ENCODE measurements around the gene ZNF334.

The ZNF334 gene

GRCh38 chr20:46484954-46485353, 28.4 kb downstream of the ZNF334 start:
- DNase-seq (ENCODE audit: low read depth): no peak

GRCh38 chr20:46483879-46484278, 29.5 kb downstream of the ZNF334 start:
- no peak overlapping the region for H3K4me3 ChIP-seq (ENCODE audit: low read depth, low read length)
- DNase-seq (ENCODE audit: low read depth): no peak
- in situ Hi-C loops (cut with HindIII; ENCODE audit: low sequenced_read_pairs): no loop called here
- TF ChIP-seq CTCF (IDR thresholded peaks at IDR 0.05; ENCODE audit: low read depth, low read length, missing control alignments): no peak

More at GRCh38 chr20:46484954-46485353, 28.4 kb downstream of the ZNF334 start:
- no peak for TF ChIP-seq CTCF (IDR thresholded peaks at IDR 0.05; ENCODE audit: low read depth, low read length, missing control alignments)
- no peak overlapping the region for H3K4me3 ChIP-seq (ENCODE audit: low read depth, low read length)
- in situ Hi-C loops (cut with HindIII; ENCODE audit: low sequenced_read_pairs): no loop called here

DNA sequence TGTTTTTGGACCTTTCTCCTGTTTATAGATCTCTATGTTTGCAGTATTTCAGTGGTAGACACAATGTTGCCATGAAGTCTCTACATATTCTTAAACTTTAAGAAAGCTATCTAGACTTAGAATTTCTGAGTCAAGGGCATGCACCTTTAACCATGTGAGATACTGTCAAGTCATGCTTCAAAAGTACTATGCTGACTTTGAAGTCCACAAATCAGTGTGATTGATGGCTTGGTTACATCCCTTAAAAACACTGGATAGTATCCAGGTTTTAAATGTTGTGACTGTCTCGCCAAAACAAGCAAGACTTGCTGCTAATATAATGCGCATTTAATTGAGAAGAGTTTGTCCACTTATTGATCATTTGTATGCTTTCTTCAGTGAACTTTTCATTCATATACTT, 30.5 kb downstream of the ZNF334 start:
- TF ChIP-seq CTCF (IDR thresholded peaks at IDR 0.05; ENCODE audit: low read depth, low read length, missing control alignments): no peak
- in situ Hi-C loops (cut with HindIII; ENCODE audit: low sequenced_read_pairs): no loop called here
- no peak overlapping the region for H3K4me3 ChIP-seq (ENCODE audit: low read depth, low read length)
- no peak for DNase-seq (ENCODE audit: low read depth)

- in situ Hi-C loops (cut with HindIII; ENCODE audit: low sequenced_read_pairs): no loop called here
- no peak for DNase-seq (ENCODE audit: low read depth)
- TF ChIP-seq CTCF (IDR thresholded peaks at IDR 0.05; ENCODE audit: low read depth, low read length, missing control alignments): no peak
- H3K4me3 ChIP-seq (ENCODE audit: low read depth, low read length): no peak overlapping the region
These were observed 35.7 kb downstream of the ZNF334 start for GRCh38 chr20:46477640-46478039.

DNA sequence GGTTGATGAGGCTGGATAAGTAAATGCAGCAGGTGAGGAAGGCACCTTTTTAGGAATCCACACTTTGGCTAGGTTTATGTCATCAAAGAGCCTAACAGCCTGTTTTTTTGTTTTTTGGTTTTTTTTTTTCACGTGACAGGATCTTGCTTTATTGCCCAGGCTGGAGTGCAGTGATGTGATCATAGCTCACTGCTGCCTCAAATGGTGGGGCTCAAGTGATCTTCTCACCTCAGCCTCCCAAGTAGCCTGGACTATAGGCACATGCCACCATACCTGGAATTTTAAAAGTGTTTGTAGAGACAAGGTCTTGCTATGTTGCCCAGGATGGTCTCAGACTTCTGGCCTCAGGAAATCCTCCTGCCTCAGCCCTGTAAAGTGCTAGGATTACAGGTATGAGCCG, 36.1 kb downstream of the ZNF334 start:
- in situ Hi-C loops (cut with HindIII; ENCODE audit: low sequenced_read_pairs): no loop called here
- DNase-seq (ENCODE audit: low read depth): no peak
- no peak for TF ChIP-seq CTCF (IDR thresholded peaks at IDR 0.05; ENCODE audit: low read depth, low read length, missing control alignments)
- H3K4me3 ChIP-seq (ENCODE audit: low read depth, low read length): no peak overlapping the region

DNA sequence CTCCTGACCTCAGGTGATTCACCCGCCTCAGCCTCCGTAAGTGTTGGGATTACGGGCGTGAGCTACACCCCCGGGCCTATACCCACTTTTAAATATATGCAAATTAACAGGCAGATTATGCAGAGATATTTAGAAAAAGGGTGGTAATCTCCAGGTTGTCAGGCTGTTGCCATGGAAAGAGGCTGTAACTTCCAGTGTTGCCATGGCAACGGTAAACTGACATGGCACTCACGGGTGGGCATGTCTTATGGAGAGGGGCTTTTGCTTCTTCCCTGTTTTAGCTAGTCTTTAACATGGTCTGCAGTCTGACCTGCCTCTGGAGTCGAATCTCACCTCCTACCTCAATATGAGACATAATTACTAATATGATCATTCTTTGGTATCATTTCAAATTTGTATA, 44.9 kb downstream of the ZNF334 start:
- no peak for DNase-seq (ENCODE audit: low read depth)
- in situ Hi-C loops (cut with HindIII; ENCODE audit: low sequenced_read_pairs): no loop called here
- H3K4me3 ChIP-seq (ENCODE audit: low read depth, low read length): no peak overlapping the region
- no peak for TF ChIP-seq CTCF (IDR thresholded peaks at IDR 0.05; ENCODE audit: low read depth, low read length, missing control alignments)

DNA sequence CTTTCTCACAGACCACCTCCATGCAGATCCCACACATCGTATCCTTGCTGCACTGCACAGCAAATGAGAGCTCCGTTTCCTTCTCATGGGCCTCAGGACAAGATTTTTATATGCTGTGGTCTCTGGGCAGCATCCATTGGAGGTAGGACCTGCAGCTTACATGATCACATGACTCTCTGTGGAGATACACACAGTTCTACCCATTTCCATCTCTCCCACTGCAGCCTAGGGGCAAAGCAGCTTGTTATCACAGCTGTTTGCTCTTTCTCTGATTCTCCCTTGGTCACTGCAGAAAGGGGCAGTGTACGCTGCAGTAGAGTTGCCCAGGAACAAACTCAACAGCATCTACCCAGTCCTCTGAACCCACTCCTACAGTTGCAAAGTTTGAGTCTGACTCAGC, 48.9 kb downstream of the ZNF334 start:
- no peak for TF ChIP-seq CTCF (IDR thresholded peaks at IDR 0.05; ENCODE audit: low read depth, low read length, missing control alignments)
- DNase-seq (ENCODE audit: low read depth): no peak
- in situ Hi-C loops (cut with HindIII; ENCODE audit: low sequenced_read_pairs): no loop called here
- no peak overlapping the region for H3K4me3 ChIP-seq (ENCODE audit: low read depth, low read length)

Data from astrocyte of the cerebellum (primary cell).